ENCODE measurements around the gene WDR37.
"Not testable (repeated sequence)": the region's sequence is repeated elsewhere in the genome, so short reads cannot be mapped to it uniquely, and the experiment has no call there.

The WDR37 gene

GRCh38 chr10:1155791-1156615 lies 99.8 kb downstream of the WDR37 start:
- DNase-seq: no peak

GRCh38 chr10:1156616-1156886 lies 100.4 kb downstream of the WDR37 start:
- DNase-seq: no peak

- no peak for DNase-seq
Observed at GRCh38 chr10:1156921-1157614, 100.9 kb downstream of the WDR37 start.

GRCh38 chr10:1157615-1157933 lies 101.4 kb downstream of the WDR37 start:
- no peak for DNase-seq

GRCh38 chr10:1158066-1158465 lies 101.9 kb downstream of the WDR37 start:
- no peak for DNase-seq

GRCh38 chr10:1158536-1158935 lies 102.4 kb downstream of the WDR37 start:
- DNase-seq: not testable (repeated sequence)

GRCh38 chr10:1159131-1160061 lies 103.2 kb downstream of the WDR37 start:
- DNase-seq: no peak

- no peak for DNase-seq
Observed at GRCh38 chr10:1160561-1161314, 104.6 kb downstream of the WDR37 start.

- DNase-seq: not testable (repeated sequence)
Observed at GRCh38 chr10:1161315-1161673, 105.1 kb downstream of the WDR37 start.

- DNase-seq: no peak
Observed at GRCh38 chr10:1162481-1163203, 106.5 kb downstream of the WDR37 start.

GRCh38 chr10:1163204-1163660 lies 107.0 kb downstream of the WDR37 start:
- DNase-seq: no peak

GRCh38 chr10:1163831-1164230 lies 107.6 kb downstream of the WDR37 start:
- no peak for DNase-seq

- DNase-seq: no peak
Observed at GRCh38 chr10:1166101-1166827, 110.1 kb downstream of the WDR37 start.

GRCh38 chr10:1166828-1167275 lies 110.7 kb downstream of the WDR37 start:
- DNase-seq: no peak

GRCh38 chr10:1168763-1169162 lies 112.6 kb downstream of the WDR37 start:
- DNase-seq: no peak

- DNase-seq: no peak
Observed at GRCh38 chr10:1169186-1169885, 113.2 kb downstream of the WDR37 start.

- DNase-seq: no peak
Observed at GRCh38 chr10:1169981-1170866, 114.0 kb downstream of the WDR37 start.

GRCh38 chr10:1170867-1171180 lies 114.6 kb downstream of the WDR37 start:
- DNase-seq: no peak

- no peak for DNase-seq
Observed at GRCh38 chr10:1171182-1171581, 115.0 kb downstream of the WDR37 start.

- no peak for DNase-seq
Observed at GRCh38 chr10:1171586-1171985, 115.4 kb downstream of the WDR37 start.
